HCT116 (cell line): ENCODE data around the gene PLXDC1. TPM values are rescaled to one million over a fixed set of nuclear protein-coding genes. Genes with fewer than 3 reads are reported as not detected.

Source experiments
- ATAC-seq: fragments of 200-7000 bp; cut with Tn5 transposase; 2 replicates; pipeline ENCODE4 v1.9.1; 2020; ENCODE audit warnings: mild to moderate bottlenecking, moderate library complexity
- BruUV-seq: library from RNA; stranded (reverse); fragments of 400-500 nt; replicated peaks from 2 replicates; lab custom pipeline; 2021; lab: Mats Ljungman, UMichigan
- CTCF ChIA-PET: fragments of 300-600 bp; sonication (Branson Sonifier 250); formaldehyde crosslinking; loops from one replicate; lab custom pipeline; 2021; ENCODE audit warnings: antibody characterized with exemption; lab: Charles Lee
- POLR2A ChIA-PET: fragments of 300-600, 350-600 bp; sonication (Branson Sonifier 250); formaldehyde crosslinking; loops from one replicate; lab custom pipeline; 2021; ENCODE audit warnings: antibody characterized with exemption; lab: Charles Lee
- RAD21 ChIA-PET, 2 experiments: fragments of 300-600 bp; sonication (Branson Sonifier 250); formaldehyde crosslinking; loops; one replicate each; lab custom pipeline; 2023; ENCODE audit warnings: low total read pairs in 2 of 2; ENCODE audit not compliant: uncharacterized antibody in 2 of 2, unreplicated experiment in 2 of 2, low non-redundant PET in 1 of 2; lab: Charles Lee
- DNase-seq: peaks from one replicate; pipeline ENCODE4 v3.0.0-alpha.2; 2010; ENCODE audit warnings: low read depth, low spot score
- H2AFZ ChIP-seq: fragments of 200-600 bp; shearing (Covaris generic), sonication (generic); 2 replicates; pipeline ENCODE4 v1.6.1; 2017; ENCODE audit warnings: low read depth, mixed run types, mixed read lengths, antibody characterized with exemption, low read length; ENCODE audit not compliant: poor library complexity, severe bottlenecking
- H3K27ac ChIP-seq: 2 replicates; pipeline ENCODE4 v1.5.1; 2012; ENCODE audit warnings: low read depth, low read length
- H3K27me3 ChIP-seq: fragments of 200-600 bp; sonication (generic); 2 replicates; pipeline ENCODE4 v1.6.1; 2016; ENCODE audit warnings: mixed run types, low read length, mixed read lengths; ENCODE audit not compliant: insufficient read depth
- H3K36me3 ChIP-seq, 2 experiments: fragments of 200-500 bp in 1 of 2; fragments of 200-600 bp in 1 of 2; sonication (Bioruptor generic) in 1 of 2; sonication (generic) in 1 of 2; 2 replicates each; pipeline versions ENCODE4 v1.5.1 to v1.6.1; 2014 to 2016; ENCODE audit warnings: low read length in 2 of 2, inconsistent platforms in 1 of 2, mixed read lengths in 1 of 2, mixed run types in 1 of 2; ENCODE audit not compliant: insufficient read depth in 2 of 2, control insufficient read depth in 1 of 2
- H3K4me1 ChIP-seq, 2 experiments: fragments of 200-600 bp in 1 of 2; sonication (generic) in 1 of 2; 2 replicates each; pipeline versions ENCODE4 v1.5.1 to v1.6.1; 2012 to 2017; ENCODE audit warnings: low read length in 2 of 2, inconsistent platforms in 1 of 2, mild to moderate bottlenecking in 1 of 2, mixed read lengths in 1 of 2, mixed run types in 1 of 2, moderate library complexity in 1 of 2; ENCODE audit not compliant: insufficient read depth in 2 of 2, control insufficient read depth in 1 of 2
- H3K4me2 ChIP-seq: fragments of 200-600 bp; sonication (generic); 2 replicates; pipeline ENCODE4 v1.6.1; 2017; ENCODE audit warnings: mixed run types, low read length, mixed read lengths
- H3K4me3 ChIP-seq, 2 experiments: fragments of 200-600 bp in 1 of 2; sonication (generic) in 1 of 2; replicated peaks in 1 of 2; 2 replicates each; pipeline ENCODE4 v1.5.1; 2011 to 2016; ENCODE audit warnings: low read length in 2 of 2, control low read depth in 1 of 2, low read depth in 1 of 2, mild to moderate bottlenecking in 1 of 2, mixed read lengths in 1 of 2, mixed run types in 1 of 2
- H3K79me2 ChIP-seq: fragments of 200-600 bp; sonication (generic); 2 replicates; pipeline ENCODE4 v1.6.1; 2017; ENCODE audit warnings: mild to moderate bottlenecking, mixed run types, low read length, moderate library complexity, mixed read lengths; ENCODE audit not compliant: insufficient read depth
- H3K9ac ChIP-seq: fragments of 200-600 bp; sonication (generic); 2 replicates; pipeline ENCODE4 v1.6.1; 2016; ENCODE audit warnings: low read length, mixed read lengths
- H3K9me2 ChIP-seq: fragments of 200-600 bp; sonication (generic), shearing (Covaris generic); 2 replicates; pipeline ENCODE4 v1.6.1; 2017; ENCODE audit warnings: mixed run types, mild to moderate bottlenecking, moderate library complexity; ENCODE audit not compliant: insufficient read depth
- H3K9me3 ChIP-seq, 2 experiments: fragments of 200-500 bp in 1 of 2; fragments of 200-600 bp in 1 of 2; sonication (Bioruptor generic) in 1 of 2; sonication (generic) in 1 of 2; 2 replicates each; pipeline ENCODE4 v1.6.1; 2014 to 2017; ENCODE audit warnings: low read length in 2 of 2, mixed read lengths in 2 of 2, inconsistent platforms in 1 of 2, low read depth in 1 of 2, mild to moderate bottlenecking in 1 of 2, mixed run types in 1 of 2, moderate library complexity in 1 of 2; ENCODE audit not compliant: control insufficient read depth in 1 of 2, insufficient read depth in 1 of 2
- H4K20me1 ChIP-seq: fragments of 200-600 bp; sonication (generic), shearing (Covaris generic); 2 replicates; pipeline ENCODE4 v1.6.1; 2017; ENCODE audit warnings: mixed run types, mild to moderate bottlenecking, moderate library complexity; ENCODE audit not compliant: insufficient read depth
- CBX3 ChIP-seq: IDR thresholded peaks from 2 replicates; pipeline ENCODE4 v1.6.1; 2012; ENCODE audit warnings: low read depth
- CTCF ChIP-seq, 3 experiments: fragments of 200-600 bp in 1 of 3; sonication (generic) in 1 of 3; IDR thresholded peaks in 2 of 3; conservative IDR thresholded peaks in 1 of 3; 2 replicates each; pipeline ENCODE4 v1.5.1; 2012 to 2017; ENCODE audit warnings: low read depth in 2 of 3, low read length in 2 of 3, antibody characterized with exemption in 1 of 3, borderline replicate concordance in 1 of 3, control low read depth in 1 of 3, mild to moderate bottlenecking in 1 of 3, mixed read lengths in 1 of 3, mixed run types in 1 of 3, moderate library complexity in 1 of 3; ENCODE audit not compliant: insufficient read depth in 1 of 3
- EGR1 ChIP-seq: IDR thresholded peaks from 2 replicates; pipeline ENCODE4 v1.6.1; 2012; ENCODE audit warnings: low read depth
- ELF1 ChIP-seq: IDR thresholded peaks from 2 replicates; pipeline ENCODE4 v1.6.1; 2012; ENCODE audit warnings: low read depth, borderline replicate concordance
- EZH2phosphoT487 ChIP-seq: fragments of 200-600 bp; IDR thresholded peaks from 2 replicates; pipeline ENCODE4 v1.6.1; 2018; ENCODE audit warnings: antibody characterized with exemption, borderline replicate concordance
- POLR2A ChIP-seq: IDR thresholded peaks from 2 replicates; pipeline ENCODE4 v1.7.0; 2011; ENCODE audit warnings: borderline replicate concordance; ENCODE audit not compliant: insufficient read depth, insufficient read length; ENCODE audit errors: extremely low read depth
- RAD21 ChIP-seq: IDR thresholded peaks from 2 replicates; pipeline ENCODE4 v1.6.1; 2012; ENCODE audit warnings: low read depth, mild to moderate bottlenecking
- REST ChIP-seq: IDR thresholded peaks from 2 replicates; pipeline ENCODE4 v1.6.1; 2012; ENCODE audit warnings: low read depth
- SIN3A ChIP-seq: IDR thresholded peaks from 2 replicates; pipeline ENCODE4 v1.6.1; 2012; ENCODE audit warnings: low read depth
- SP1 ChIP-seq: IDR thresholded peaks from 2 replicates; pipeline ENCODE4 v1.6.1; 2012; ENCODE audit warnings: low read depth
- YY1 ChIP-seq: IDR thresholded peaks from 2 replicates; pipeline ENCODE4 v1.6.1; 2011; ENCODE audit warnings: low read length, low read depth, moderate library complexity, mild to moderate bottlenecking; ENCODE audit not compliant: insufficient replicate concordance; ENCODE audit errors: extremely low read depth
- ZBTB33 ChIP-seq: IDR thresholded peaks from 2 replicates; pipeline ENCODE4 v1.6.1; 2011; ENCODE audit warnings: mild to moderate bottlenecking, low read length, moderate library complexity; ENCODE audit not compliant: insufficient replicate concordance; ENCODE audit errors: extremely low read depth
- ZNF274 ChIP-seq: fragments of 200-500 bp; sonication (Bioruptor generic); IDR thresholded peaks from 2 replicates; pipeline ENCODE4 v1.6.1; 2014; ENCODE audit warnings: mild to moderate bottlenecking, low read depth, low read length, inconsistent platforms
- intact Hi-C: fragments of 100-400 bp; cut with micrococcal nuclease; formaldehyde crosslinking; loops from 2 replicates; pipeline ENCODE4 v1.10.0; 2022
- total RNA-seq: library from RNA; stranded (reverse); gene quantifications from one replicate; pipeline ENCODE4 v1.2.1, GENCODE V29; 2021; ENCODE audit not compliant: unreplicated experiment

Gene PLXDC1
- total RNA-seq, 1 experiment from 2014 or later: 1.8 TPM

DNA sequence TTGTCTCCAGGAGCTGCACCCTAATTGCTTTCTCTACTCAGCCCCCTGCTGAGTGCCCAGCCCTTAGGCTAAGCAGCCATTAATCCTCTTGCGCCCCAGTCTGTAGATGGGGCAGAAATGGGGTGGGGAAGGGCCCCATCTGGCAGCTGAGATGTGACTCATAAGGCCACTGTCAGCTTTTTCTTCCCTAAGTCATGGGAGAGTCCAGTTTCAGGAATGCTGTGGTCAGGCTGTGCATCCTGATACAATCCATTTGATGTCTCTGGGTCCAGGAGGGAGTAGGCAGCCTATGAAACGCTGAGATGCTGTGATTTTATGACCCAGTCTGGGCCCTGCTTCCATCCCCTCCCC lies 12.3 kb downstream of the PLXDC1 start:
- no peaks in the 10 kb centered on the region for H3K9me3 ChIP-seq
- DNase-seq: no peak
- ChIA-PET CTCF (interaction anchor here (1.1 kb wide), 1 partner anchor 156 kb away, joined by 3 read pairs; no protein-coding TSS in a partner anchor), RAD21 (no interaction called here), POLR2A (no interaction called here)
- no peaks in the 10 kb centered on the region for H3K36me3 ChIP-seq
- no TSS peak for BruUV-seq
- H3K9me2 ChIP-seq: no peaks in the 10 kb centered on the region
- no peaks in the 10 kb centered on the region for H4K20me1 ChIP-seq
- no peak overlapping the region for H2AFZ ChIP-seq
- ATAC-seq: peak; percentile 77
- intact Hi-C loops: no loop called here
- H3K4me3 ChIP-seq: no peak overlapping the region
- no peak for TF ChIP-seq REST
- no peak for TF ChIP-seq ZNF274
- TF ChIP-seq RAD21: no peak
- TF ChIP-seq EGR1: no peak
- no peak for TF ChIP-seq EZH2phosphoT487
- no peak for TF ChIP-seq YY1
- TF ChIP-seq CTCF (IDR thresholded peaks at IDR 0.05 in 2 of 3, conservative IDR thresholded peaks at IDR 0.05 in 1 of 3; ENCODE audit: borderline replicate concordance in 1 of 3, insufficient read depth in 1 of 3, low read depth in 2 of 3, low read length in 2 of 3): no peak
- TF ChIP-seq ELF1: no peak
- TF ChIP-seq SP1: no peak
- TF ChIP-seq SIN3A: no peak
- TF ChIP-seq POLR2A: no peak
- no peak for TF ChIP-seq ZBTB33
- no peak for TF ChIP-seq CBX3
- H3K4me1 ChIP-seq: peaks cover 5 to 12% of the 10 kb centered on the region in 2 experiments; a peak in 3 of 4 replicates
- peak overlapping the region; percentile 37 for H3K4me2 ChIP-seq
- H3K27me3 ChIP-seq: no peaks in the 10 kb centered on the region
- H3K79me2 ChIP-seq: no peaks in the 10 kb centered on the region
- no peak overlapping the region for H3K9ac ChIP-seq
- H3K27ac ChIP-seq: no peak overlapping the region
